GM11168 (cell line): ENCODE results near the gene DHRS7B.
"Not testable (repeated sequence)": the region's sequence is repeated elsewhere in the genome, so short reads cannot be mapped to it uniquely, and the experiment has no call there.

Experiments
- in situ Hi-C: fragments of 300-500 bp; cut with MboI; formaldehyde crosslinking; loops from one replicate; pipeline ENCODE4 v1.12.0; 2022; ENCODE audit warnings: low sequenced_read_pairs; ENCODE audit not compliant: unreplicated experiment

Gene DHRS7B

GRCh38 chr17:21173543-21173942, 46.8 kb downstream of the DHRS7B start:
- in situ Hi-C loops, result no loop called here

GRCh38 chr17:21174186-21174585, 47.4 kb downstream of the DHRS7B start:
- in situ Hi-C loops, result no loop called here

- in situ Hi-C loops, result no loop called here
Observed at GRCh38 chr17:21174713-21175112, 47.9 kb downstream of the DHRS7B start.

- in situ Hi-C loops, result no loop called here
Observed at GRCh38 chr17:21176773-21177395, 50.1 kb downstream of the DHRS7B start.

GRCh38 chr17:21177401-21177800, 50.6 kb downstream of the DHRS7B start:
- in situ Hi-C loops, result no loop called here

GRCh38 chr17:21177854-21178600, 51.3 kb downstream of the DHRS7B start:
- in situ Hi-C loops, result no loop called here

GRCh38 chr17:21183468-21183867, 56.7 kb downstream of the DHRS7B start:
- in situ Hi-C loops, result no loop called here

- in situ Hi-C loops, result no loop called here
Observed at GRCh38 chr17:21184570-21184969, 57.8 kb downstream of the DHRS7B start.

- in situ Hi-C loops, result no loop called here
Observed at GRCh38 chr17:21185061-21185460, 58.3 kb downstream of the DHRS7B start.

GRCh38 chr17:21186399-21187187, 59.8 kb downstream of the DHRS7B start:
- in situ Hi-C loops, result no loop called here

- in situ Hi-C loops, result no loop called here
Observed at GRCh38 chr17:21189361-21189760, 62.6 kb downstream of the DHRS7B start.

- in situ Hi-C loops, result no loop called here
Observed at GRCh38 chr17:21190078-21190477, 63.3 kb downstream of the DHRS7B start.

- in situ Hi-C loops, result no loop called here
Observed at GRCh38 chr17:21191698-21192097, 64.9 kb downstream of the DHRS7B start.

- in situ Hi-C loops, result not testable (repeated sequence)
Observed at GRCh38 chr17:21192414-21192813, 65.7 kb downstream of the DHRS7B start.

- in situ Hi-C loops, result no loop called here
Observed at GRCh38 chr17:21193031-21193430, 66.3 kb downstream of the DHRS7B start.

GRCh38 chr17:21194226-21194625, 67.5 kb downstream of the DHRS7B start:
- in situ Hi-C loops, result no loop called here

- in situ Hi-C loops, result no loop called here
Observed at GRCh38 chr17:21194703-21195102, 67.9 kb downstream of the DHRS7B start.

- in situ Hi-C loops, result no loop called here
Observed at GRCh38 chr17:21196126-21196525, 69.4 kb downstream of the DHRS7B start.

GRCh38 chr17:21198411-21198810, 71.6 kb downstream of the DHRS7B start:
- in situ Hi-C loops, result no loop called here

GRCh38 chr17:21199311-21199710, 72.5 kb downstream of the DHRS7B start:
- in situ Hi-C loops, result no loop called here

GRCh38 chr17:21199856-21200255, 73.1 kb downstream of the DHRS7B start:
- in situ Hi-C loops, result no loop called here
